GF-D8 (cell line): Measurements from ENCODE around the gene AMOTL1.
"Not testable (repeated sequence)": the region's sequence is repeated elsewhere in the genome, so short reads cannot be mapped to it uniquely, and the experiment has no call there.

Experiments
- DNase-seq: peaks from one replicate; lab custom pipeline; 2025; lab: John Stamatoyannopoulos, UW

The AMOTL1 gene

GRCh38 chr11:94791942-94792341 is 23.8 kb downstream of the AMOTL1 start:
- DNase-seq = not testable (repeated sequence)

GRCh38 chr11:94792451-94792850 is 24.3 kb downstream of the AMOTL1 start:
- DNase-seq = no peak

- no peak for DNase-seq
Observed at GRCh38 chr11:94793002-94793401, 24.8 kb downstream of the AMOTL1 start.

- no peak for DNase-seq
Observed at GRCh38 chr11:94793822-94794221, 25.7 kb downstream of the AMOTL1 start.

- no peak for DNase-seq
Observed at GRCh38 chr11:94794287-94795168, 26.4 kb downstream of the AMOTL1 start.

- DNase-seq = no peak
Observed at GRCh38 chr11:94795476-94796189, 27.5 kb downstream of the AMOTL1 start.

GRCh38 chr11:94796190-94796580 is 28.0 kb downstream of the AMOTL1 start:
- DNase-seq = no peak

GRCh38 chr11:94796863-94797262 is 28.7 kb downstream of the AMOTL1 start:
- DNase-seq = no peak

- DNase-seq = no peak
Observed at GRCh38 chr11:94799726-94800125, 31.6 kb downstream of the AMOTL1 start.

- no peak for DNase-seq
Observed at GRCh38 chr11:94800414-94800813, 32.3 kb downstream of the AMOTL1 start.

GRCh38 chr11:94801866-94802460 is 33.8 kb downstream of the AMOTL1 start:
- DNase-seq = no peak

GRCh38 chr11:94802501-94802900 is 34.3 kb downstream of the AMOTL1 start:
- no peak for DNase-seq

- DNase-seq = no peak
Observed at GRCh38 chr11:94803491-94803890, 35.3 kb downstream of the AMOTL1 start.

- DNase-seq = no peak
Observed at GRCh38 chr11:94804874-94805273, 36.7 kb downstream of the AMOTL1 start.

- DNase-seq = no peak
Observed at GRCh38 chr11:94806014-94806413, 37.9 kb downstream of the AMOTL1 start.

GRCh38 chr11:94806419-94806818 is 38.3 kb downstream of the AMOTL1 start:
- DNase-seq = no peak

- no peak for DNase-seq
Observed at GRCh38 chr11:94809251-94809650, 41.1 kb downstream of the AMOTL1 start.

GRCh38 chr11:94812724-94813720 is 44.9 kb downstream of the AMOTL1 start:
- DNase-seq = not testable (repeated sequence)

- no peak for DNase-seq
Observed at GRCh38 chr11:94814272-94814976, 46.3 kb downstream of the AMOTL1 start.

- DNase-seq = no peak
Observed at GRCh38 chr11:94815705-94816344, 47.7 kb downstream of the AMOTL1 start.
